Epidermal melanocyte (primary cell): ENCODE measurements around the gene NPY1R.

Experiments used
- DNase-seq: peaks from one replicate; pipeline ENCODE4 v3.0.0; 2011; ENCODE audit warnings: low spot score; ENCODE audit not compliant: insufficient read length

Gene NPY1R

DNA sequence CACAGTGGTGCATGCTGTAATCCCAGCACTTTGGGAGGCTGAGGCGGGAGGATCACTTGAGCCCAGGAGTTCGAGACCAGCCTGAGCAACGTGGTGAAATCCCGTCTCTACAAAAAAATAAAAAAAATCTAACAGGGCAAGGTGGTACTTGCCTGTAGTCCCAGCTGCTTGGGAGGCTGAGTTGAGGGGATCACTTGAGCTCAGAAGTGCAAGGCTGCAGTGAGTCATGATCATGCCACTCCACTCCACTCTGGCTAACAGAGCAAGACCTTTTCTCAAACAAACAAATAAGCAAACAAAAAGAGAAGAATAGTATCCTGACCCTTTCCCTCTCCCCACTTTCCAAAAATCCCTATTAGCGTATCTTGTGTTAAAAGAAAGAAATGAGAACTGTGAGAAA, 52.7 kb downstream of the NPY1R start:
- DNase-seq = no peak

DNA sequence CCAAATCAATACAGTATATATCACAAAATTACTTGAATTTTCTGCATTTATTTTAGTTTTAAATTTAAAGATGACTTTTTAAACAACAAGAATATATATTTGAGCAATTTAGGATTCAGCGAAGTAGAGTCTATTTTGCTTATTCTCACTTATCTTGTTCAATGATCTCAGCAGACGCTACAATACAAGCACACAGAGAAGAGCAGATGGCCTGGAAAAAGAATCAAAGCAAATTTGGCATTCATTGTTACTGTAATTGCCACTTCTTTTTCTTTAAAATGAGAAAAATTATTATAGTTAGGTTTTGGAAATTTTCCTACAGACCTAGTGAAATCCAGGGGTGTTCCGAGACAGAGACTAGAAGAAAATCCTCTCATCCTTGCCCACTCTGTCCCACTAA, 57.5 kb downstream of the NPY1R start:
- no peak for DNase-seq
